Smooth muscle cell (in vitro differentiated cells): Measurements from ENCODE around the gene NCKAP5. TPM values are rescaled to one million over a fixed set of nuclear protein-coding genes. Genes with fewer than 3 reads are reported as not detected.

Experiments used
- DNase-seq: peaks from one replicate; lab custom pipeline; 2025; ENCODE audit not compliant: unreplicated experiment; lab: John Stamatoyannopoulos, UW
- H2AFZ ChIP-seq: fragments of 200-600 bp; sonication (generic); 2 replicates; pipeline ENCODE4 v1.6.0; 2016; ENCODE audit warnings: antibody characterized with exemption, low read depth, mild to moderate bottlenecking
- H3F3A ChIP-seq: fragments of 200-600 bp; sonication (generic); 2 replicates; pipeline ENCODE4 v1.6.0; 2017; ENCODE audit warnings: antibody characterized with exemption, low read depth
- H3K27ac ChIP-seq: fragments of 200-600 bp; sonication (generic); 2 replicates; pipeline ENCODE4 v1.5.1; 2016; ENCODE audit warnings: low read depth, mild to moderate bottlenecking
- H3K27me3 ChIP-seq: fragments of 200-600 bp; sonication (generic); 2 replicates; pipeline ENCODE4 v1.6.1; 2016; ENCODE audit warnings: low read depth, mild to moderate bottlenecking
- H3K36me3 ChIP-seq: fragments of 200-600 bp; sonication (generic); 2 replicates; pipeline ENCODE4 v1.5.1; 2016; ENCODE audit warnings: low read depth
- H3K4me1 ChIP-seq: fragments of 200-600 bp; sonication (generic); 2 replicates; pipeline ENCODE4 v1.5.1; 2016; ENCODE audit warnings: low read depth
- H3K4me2 ChIP-seq: fragments of 200-600 bp; sonication (generic); 2 replicates; pipeline ENCODE4 v1.6.0; 2016; ENCODE audit warnings: mild to moderate bottlenecking
- H3K4me3 ChIP-seq: fragments of 200-600 bp; sonication (generic); 2 replicates; pipeline ENCODE4 v1.5.1; 2016; ENCODE audit warnings: mild to moderate bottlenecking
- H3K79me2 ChIP-seq: fragments of 200-600 bp; sonication (generic); 2 replicates; pipeline ENCODE4 v1.6.0; 2016; ENCODE audit warnings: low read depth, mild to moderate bottlenecking
- H3K9ac ChIP-seq: fragments of 200-600 bp; sonication (generic); 2 replicates; pipeline ENCODE4 v1.6.0; 2016; ENCODE audit warnings: low read depth
- H3K9me3 ChIP-seq: fragments of 200-600 bp; sonication (generic); replicated peaks from 2 replicates; pipeline ENCODE4 v1.5.1; 2016; ENCODE audit warnings: low read depth
- H4K20me1 ChIP-seq: fragments of 200-600 bp; sonication (generic); 2 replicates; pipeline ENCODE4 v1.6.0; 2016; ENCODE audit warnings: low read depth
- CTCF ChIP-seq: fragments of 200-600 bp; sonication (generic); IDR thresholded peaks from 2 replicates; pipeline ENCODE4 v1.5.1; 2017; ENCODE audit warnings: borderline replicate concordance, mild to moderate bottlenecking, antibody characterized with exemption; ENCODE audit not compliant: insufficient read depth, poor library complexity, severe bottlenecking
- WGBS: methylation state at CpG from one replicate; pipeline ENCODE4 v1.1.7; 2016; ENCODE audit warnings: low lambda C conversion rate; 5-methylcytosine and 5-hydroxymethylcytosine counted together
- polyA plus RNA-seq: library from polyadenylated mRNA; unstranded; fragments of >200 nt; fragmentation: Nextera tagmentation; extraction: Ambion mirVana; gene quantifications from 2 replicates; pipeline ENCODE4 v1.2.1, GENCODE V29; 2016
- total RNA-seq: library from RNA; depleted of rRNA; stranded (reverse); fragments of >200 nt; gene quantifications from 2 replicates; pipeline ENCODE4 v1.2.3, GENCODE V29; 2014

The NCKAP5 gene
- total and polyA plus RNA-seq, 2 experiments from 2014 or later: 4.6 to 9.5 TPM

DNA sequence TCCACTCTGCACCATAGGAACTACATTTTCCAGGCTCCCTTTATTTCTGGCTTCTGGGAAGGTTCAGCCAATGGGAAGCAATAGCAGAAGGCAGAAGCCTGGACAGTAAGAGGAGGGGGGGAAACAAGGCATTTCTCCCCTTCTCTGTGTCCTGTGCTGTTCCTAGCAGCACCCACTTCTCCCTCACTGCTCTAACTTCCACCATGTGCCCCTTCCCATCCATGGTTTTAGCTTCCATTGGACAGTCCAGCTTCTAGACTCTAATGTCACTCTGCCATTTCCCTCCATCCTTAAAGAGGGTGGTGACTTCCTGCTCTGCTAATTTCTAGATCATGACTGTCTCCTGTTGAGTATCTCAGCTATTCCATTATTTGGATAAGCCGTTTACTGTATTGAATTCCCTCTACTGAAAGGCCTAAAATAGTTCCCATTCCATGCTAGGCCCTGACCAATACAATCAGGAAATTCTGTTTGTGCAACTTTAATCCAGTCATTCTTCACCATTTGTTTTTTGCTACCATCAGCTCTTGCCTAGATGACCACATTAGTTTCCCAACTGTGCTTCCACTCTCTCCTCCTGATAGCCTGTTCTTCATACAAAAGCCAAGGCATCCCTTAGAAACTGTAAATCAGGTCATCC, 877.5 kb downstream of the NCKAP5 start:
- no peaks in the 10 kb centered on the region for H3K27me3 ChIP-seq
- no peak overlapping the region for H3K9ac ChIP-seq
- no peak overlapping the region for H3K4me3 ChIP-seq
- no peak for DNase-seq
- H3K9me3 ChIP-seq: no peaks in the 10 kb centered on the region
- H3K4me2 ChIP-seq: no peak overlapping the region
- no peaks in the 10 kb centered on the region for H3K79me2 ChIP-seq
- no peaks in the 10 kb centered on the region for H3F3A ChIP-seq
- H2AFZ ChIP-seq: no peak overlapping the region
- H3K4me1 ChIP-seq: no peaks in the 10 kb centered on the region
- H4K20me1 ChIP-seq: no peaks in the 10 kb centered on the region
- no peak for TF ChIP-seq CTCF
- no peaks in the 10 kb centered on the region for H3K36me3 ChIP-seq
- H3K27ac ChIP-seq: no peak overlapping the region
- 90% methylated on average over 1 of the region's 1 CpG for WGBS

GRCh38 chr2:132681766-132682165, 886.5 kb downstream of the NCKAP5 start:
- no peaks in the 10 kb centered on the region for H3F3A ChIP-seq
- H3K4me2 ChIP-seq: no peak overlapping the region
- no peak overlapping the region for H3K27ac ChIP-seq
- DNase-seq: no peak
- no peak for TF ChIP-seq CTCF
- no peaks in the 10 kb centered on the region for H3K27me3 ChIP-seq
- no peaks in the 10 kb centered on the region for H3K4me1 ChIP-seq
- H4K20me1 ChIP-seq: no peaks in the 10 kb centered on the region
- no peak overlapping the region for H3K9ac ChIP-seq
- no peaks in the 10 kb centered on the region for H3K36me3 ChIP-seq
- H3K79me2 ChIP-seq: no peaks in the 10 kb centered on the region
- H3K4me3 ChIP-seq: no peak overlapping the region
- no peaks in the 10 kb centered on the region for H3K9me3 ChIP-seq
- 90% methylated on average over 1 of the region's 1 CpG for WGBS
- no peak overlapping the region for H2AFZ ChIP-seq

DNA sequence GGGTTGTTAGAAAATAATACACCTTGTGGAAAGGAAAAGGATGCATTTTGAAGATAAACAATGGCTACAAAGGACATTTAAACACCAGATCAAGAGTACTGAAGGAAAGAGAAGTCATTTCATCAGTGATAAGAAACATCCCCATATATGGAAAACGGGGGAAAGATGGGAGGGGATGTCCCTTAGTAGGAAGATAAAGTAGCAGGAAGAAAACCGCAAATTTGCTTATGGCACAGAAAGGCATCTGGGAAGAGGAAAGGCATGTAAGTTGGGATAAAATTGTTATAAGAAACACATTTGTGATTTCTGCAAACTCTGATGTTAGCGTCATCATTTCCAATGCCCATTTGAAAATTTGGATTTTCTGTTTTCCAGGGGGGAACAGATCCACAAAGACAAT, 887.7 kb downstream of the NCKAP5 start:
- DNase-seq: no peak
- Histone ChIP-seq H2AFZ (no peak overlapping the region), H3K79me2 (no peaks in the 10 kb centered on the region), H3K4me2 (no peak overlapping the region), H3K4me3 (no peak overlapping the region), H3K36me3 (no peaks in the 10 kb centered on the region), H3K27me3 (no peaks in the 10 kb centered on the region), H3K4me1 (no peaks in the 10 kb centered on the region), H4K20me1 (no peaks in the 10 kb centered on the region), H3F3A (no peaks in the 10 kb centered on the region), H3K9me3 (no peaks in the 10 kb centered on the region), H3K9ac (no peak overlapping the region), H3K27ac (no peak overlapping the region)
- TF ChIP-seq CTCF: no peak
- WGBS: 83% methylated on average over 3 of the region's 3 CpGs

DNA sequence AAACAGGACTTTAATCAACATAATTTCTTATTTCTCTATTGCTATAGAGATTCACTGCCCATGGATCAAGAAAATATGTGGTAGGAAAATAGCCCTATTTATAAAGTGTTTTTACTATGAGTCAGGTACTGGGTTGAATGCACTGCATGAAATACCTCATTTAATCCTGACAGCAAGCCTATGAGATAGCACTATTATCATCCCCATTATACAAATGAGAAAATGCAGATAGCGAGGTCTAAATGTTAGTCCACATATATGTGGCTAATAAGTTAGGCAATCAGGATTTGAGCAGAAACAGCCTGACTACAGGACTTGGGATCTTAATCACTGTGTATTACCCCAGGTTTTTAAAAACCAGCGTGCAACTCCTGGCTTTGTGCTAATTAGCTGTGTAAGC, 889.8 kb downstream of the NCKAP5 start:
- Histone ChIP-seq H3K4me1 (no peaks in the 10 kb centered on the region), H3K9me3 (no peaks in the 10 kb centered on the region), H3K9ac (no peak overlapping the region), H2AFZ (no peak overlapping the region), H3K4me2 (no peak overlapping the region), H3K36me3 (no peaks in the 10 kb centered on the region), H3K27me3 (no peaks in the 10 kb centered on the region), H4K20me1 (no peaks in the 10 kb centered on the region), H3K27ac (peak overlapping the region; percentile 29), H3K4me3 (no peak overlapping the region), H3K79me2 (no peaks in the 10 kb centered on the region), H3F3A (no peaks in the 10 kb centered on the region)
- no peak for DNase-seq
- WGBS: 65% methylated on average over 2 of the region's 2 CpGs
- TF ChIP-seq CTCF: no peak
